Smooth muscle cell of the umbilical artery (primary cell): ENCODE results near the gene NAA10. TPM values are rescaled to one million over a fixed set of nuclear protein-coding genes. Genes with fewer than 3 reads are reported as not detected.

Source experiments
- total RNA-seq: library from RNA; depleted of rRNA; stranded (reverse); fragments of >200 nt; gene quantifications from 2 replicates; pipeline ENCODE4 v1.2.3, GENCODE V29; 2014

The NAA10 gene
- 54.9 and 56.9 TPM in 2 replicates for total RNA-seq

DNA sequence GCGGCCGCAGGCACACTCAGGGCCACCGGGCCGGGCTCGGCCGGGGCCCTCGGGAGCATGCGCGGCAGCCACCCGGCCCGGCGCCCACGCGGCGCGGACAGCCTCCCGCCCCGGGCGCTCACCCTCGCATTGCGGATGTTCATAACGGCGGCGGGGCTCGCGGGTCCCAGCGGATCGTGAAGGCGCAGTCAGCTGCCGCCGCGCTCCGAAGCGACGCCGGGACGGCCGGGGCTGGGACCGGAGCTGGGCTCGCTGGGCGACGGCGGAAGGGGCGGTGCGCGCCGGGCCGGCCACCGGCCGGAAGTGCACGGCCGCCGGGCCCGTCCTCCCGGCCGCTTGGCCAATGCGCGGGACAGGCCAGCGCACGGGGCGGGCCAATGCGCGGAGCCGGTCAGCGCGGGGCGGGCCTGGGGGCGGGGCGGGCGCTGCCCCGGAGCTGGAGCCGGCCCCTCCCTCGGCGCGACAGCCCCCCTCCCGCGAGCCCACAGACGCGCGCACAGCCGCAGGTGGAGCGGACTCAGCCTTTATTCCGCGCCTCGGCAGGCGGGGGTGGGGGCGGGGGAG, at the start of gene NAA10:
Gene NAA10 (minus strand): TSS at position 276 of the 564 bp plus-strand sequence. CDS start 133 bp downstream, at position 143.

GRCh38 chrX:153972368-153973126, 37.7 kb upstream of the NAA10 start, which contains the start of gene TMEM187:
Gene TMEM187, plus strand, starts transcription at chrX:153972754. Its CDS starts 9,309 bp downstream, at chrX:153982063.

GRCh38 chrX:153971450-153972367, 36.9 kb upstream of the NAA10 start, which contains the start of gene HCFC1:
Gene HCFC1, minus strand, starts transcription at chrX:153971818. Its CDS starts 978 bp downstream, at chrX:153970840.

DNA sequence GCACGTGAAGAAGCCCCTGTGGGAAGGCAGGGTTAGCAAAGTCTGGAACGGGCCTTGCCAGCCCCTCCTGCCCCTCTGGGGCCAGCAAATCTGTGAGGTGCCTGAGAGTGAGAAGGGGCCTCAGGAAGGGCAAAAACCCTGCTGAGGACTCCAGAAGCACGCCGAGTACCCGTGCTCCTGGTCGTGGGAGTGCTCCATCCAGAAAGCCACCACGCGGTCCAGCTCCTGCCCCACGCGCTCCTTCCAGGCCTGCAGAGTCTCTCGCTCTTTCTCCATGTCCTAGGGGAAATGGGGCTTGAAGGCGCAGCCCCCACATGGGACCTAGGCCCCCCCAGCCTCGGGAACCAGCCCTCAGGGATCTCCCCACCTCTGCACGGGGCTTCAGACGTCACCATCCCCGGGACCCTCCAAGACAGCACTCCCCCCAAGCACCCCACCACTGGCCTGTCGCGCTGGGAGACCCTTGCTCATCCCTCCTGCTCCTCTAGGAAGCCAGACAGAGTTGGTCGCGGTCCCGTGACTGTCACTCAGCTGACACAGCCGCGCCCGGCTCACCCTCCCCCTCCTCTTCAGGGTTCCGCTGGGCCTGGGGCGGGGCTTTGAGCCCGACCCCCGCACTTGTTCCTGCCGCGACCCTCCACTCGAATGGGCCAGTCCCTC, 9.4 kb upstream of the NAA10 start, which contains the start of gene RENBP:
Gene RENBP (minus strand): TSS at position 504 of the 660 bp plus-strand sequence. CDS start 33 bp downstream, at position 471.

GRCh38 chrX:153925739-153926551, 8.9 kb downstream of the NAA10 start, which contains the start of gene ARHGAP4:
Gene ARHGAP4, minus strand, starts transcription at chrX:153926264. Its CDS starts 62 bp downstream, at chrX:153926202.

GRCh38 chrX:153903991-153904957, 30.6 kb downstream of the NAA10 start, which contains the start of gene AVPR2:
Gene AVPR2, plus strand, starts transcription at chrX:153904673. Its CDS starts 473 bp downstream, at chrX:153905146.

DNA sequence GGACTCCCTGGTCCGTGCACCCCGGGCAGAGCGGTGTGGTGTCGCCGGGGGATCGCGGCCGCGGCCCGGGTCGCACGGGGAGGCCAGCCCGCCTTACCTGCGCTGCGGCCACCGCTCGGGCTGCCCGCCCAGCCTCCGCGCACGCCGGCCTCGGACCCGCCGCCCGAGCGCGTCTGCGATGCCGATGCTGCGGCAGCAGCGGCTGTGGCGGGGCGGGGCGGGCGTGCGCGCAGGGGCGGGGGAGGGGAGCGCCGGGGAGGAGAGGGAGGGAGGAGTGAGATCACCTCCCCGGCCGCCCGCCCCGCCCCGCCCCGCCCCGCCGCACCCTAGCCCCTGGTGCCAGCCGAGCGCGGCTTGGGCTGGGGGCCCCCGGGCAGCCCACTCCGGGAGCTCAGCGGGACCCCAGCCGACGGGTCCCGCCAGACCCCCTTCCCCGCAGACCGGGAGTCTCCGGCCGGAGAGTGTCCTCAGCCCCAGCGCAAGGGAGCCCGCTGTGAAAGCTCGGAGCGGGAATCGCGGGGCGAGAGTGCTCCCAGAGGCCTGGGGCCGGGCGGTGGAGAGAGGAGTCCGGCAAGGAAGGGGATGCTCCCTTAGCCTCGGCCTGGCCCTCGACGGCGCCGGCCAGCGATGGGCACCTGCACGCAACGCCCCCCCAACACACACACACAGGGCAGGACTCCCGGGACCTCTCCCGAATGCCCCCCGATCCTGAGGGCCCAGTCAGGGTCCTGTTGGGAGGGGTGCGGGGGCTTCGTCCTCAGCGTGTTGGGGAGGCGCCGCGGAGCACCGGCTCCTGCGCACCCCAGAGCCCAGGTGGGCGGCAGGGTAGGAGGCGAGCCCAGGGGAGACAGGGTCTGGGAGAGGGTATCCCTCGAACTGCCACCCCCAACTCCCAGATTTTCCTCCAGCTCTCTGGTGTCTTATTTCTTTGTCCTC, 48.6 kb downstream of the NAA10 start, which contains the start of gene L1CAM:
Gene L1CAM (minus strand): TSS at position 206 of the 936 bp plus-strand sequence. CDS start 10,337 bp downstream, outside the sequence.

Other genes starting within 250 kb of the NAA10 start
- 19.3 and 22.3 TPM in 2 replicates for gene SLC6A8, start 247.1 kb downstream of the NAA10 start, total RNA-seq
- gene BCAP31, start 210.7 kb downstream of the NAA10 start, total RNA-seq = 156 and 184 TPM in 2 replicates
- 17.2 and 25.5 TPM in 2 replicates for gene ABCD1, start 210.2 kb downstream of the NAA10 start, total RNA-seq
- 6.2 and 24.6 TPM in 2 replicates for gene PLXNB3, start 170.8 kb downstream of the NAA10 start, total RNA-seq
- under 0.01 and 2.2 TPM in 2 replicates for gene SRPK3, start 154.0 kb downstream of the NAA10 start, total RNA-seq
- 46.9 and 57.2 TPM in 2 replicates for gene IDH3G, start 140.7 kb downstream of the NAA10 start, total RNA-seq
- 49.2 and 134 TPM in 2 replicates for gene SSR4, start 140.4 kb downstream of the NAA10 start, total RNA-seq
- under 0.01 and 0.18 TPM in 2 replicates for gene PDZD4, start 104.5 kb downstream of the NAA10 start, total RNA-seq
- 0.59 and 2.6 TPM in 2 replicates for gene L1CAM, start 48.9 kb downstream of the NAA10 start, total RNA-seq
- not detected in 2 replicates for gene AVPR2, start 30.4 kb downstream of the NAA10 start, total RNA-seq
- gene ARHGAP4, start 8.8 kb downstream of the NAA10 start, total RNA-seq = 0.97 and 2.1 TPM in 2 replicates
- gene RENBP, start 9.6 kb upstream of the NAA10 start, total RNA-seq = 2.1 and 5.0 TPM in 2 replicates
- 14.0 and 34.4 TPM in 2 replicates for gene HCFC1, start 36.8 kb upstream of the NAA10 start, total RNA-seq
- 5.6 and 5.7 TPM in 2 replicates for gene TMEM187, start 37.7 kb upstream of the NAA10 start, total RNA-seq
- gene IRAK1, start 84.9 kb upstream of the NAA10 start, total RNA-seq = 78.7 and 109 TPM in 2 replicates
- gene MECP2, start 162.7 kb upstream of the NAA10 start, total RNA-seq = 21.7 and 34.5 TPM in 2 replicates
- not detected in 2 replicates for gene OPN1LW, start 209.2 kb upstream of the NAA10 start, total RNA-seq
- gene OPN1MW, start 247.6 kb upstream of the NAA10 start, total RNA-seq = not detected in 2 replicates